Uterus (tissue), 2 donors: ENCODE results near the gene PPIH.

Experiments used
- POLR2A ChIP-seq, 2 donors: fragments of 450-650 bp; IDR thresholded peaks; one replicate each; pipeline ENCODE4 v1.6.1; 2016; ENCODE audit warnings: antibody characterized with exemption in 2 of 2, mild to moderate bottlenecking in 1 of 2, moderate library complexity in 1 of 2
- TF ChIP-seq, protein P1 (sequence below), 4 experiments: fragments of 200-600 bp in 2 of 4; fragments of 450-650 bp in 2 of 4; sonication (generic) in 2 of 4; IDR thresholded peaks; one replicate each; pipeline ENCODE4 v1.5.1; 2016 to 2019; ENCODE audit warnings: antibody characterized with exemption in 4 of 4, mild to moderate bottlenecking in 2 of 4, moderate library complexity in 1 of 4

DNA sequence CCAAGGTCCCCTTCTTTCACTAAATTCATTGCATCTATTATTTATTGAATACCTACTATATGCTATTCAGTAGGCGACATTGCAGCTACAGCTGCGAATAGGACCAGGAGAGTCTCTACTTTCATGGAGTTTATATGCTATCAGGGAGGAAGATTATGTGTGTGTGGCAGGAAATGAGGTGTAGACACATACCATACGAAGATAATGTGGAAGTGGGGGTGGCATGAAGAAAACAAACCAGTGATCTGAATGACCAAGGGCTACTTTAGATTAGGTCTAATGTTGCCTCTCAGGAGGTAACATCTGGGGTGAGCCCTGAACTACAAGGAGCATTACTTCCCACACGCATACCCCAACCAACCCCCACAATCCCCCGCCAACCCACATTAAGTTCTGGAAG lies 1.0 kb upstream of the PPIH start:
- TF ChIP-seq, protein P1, sequence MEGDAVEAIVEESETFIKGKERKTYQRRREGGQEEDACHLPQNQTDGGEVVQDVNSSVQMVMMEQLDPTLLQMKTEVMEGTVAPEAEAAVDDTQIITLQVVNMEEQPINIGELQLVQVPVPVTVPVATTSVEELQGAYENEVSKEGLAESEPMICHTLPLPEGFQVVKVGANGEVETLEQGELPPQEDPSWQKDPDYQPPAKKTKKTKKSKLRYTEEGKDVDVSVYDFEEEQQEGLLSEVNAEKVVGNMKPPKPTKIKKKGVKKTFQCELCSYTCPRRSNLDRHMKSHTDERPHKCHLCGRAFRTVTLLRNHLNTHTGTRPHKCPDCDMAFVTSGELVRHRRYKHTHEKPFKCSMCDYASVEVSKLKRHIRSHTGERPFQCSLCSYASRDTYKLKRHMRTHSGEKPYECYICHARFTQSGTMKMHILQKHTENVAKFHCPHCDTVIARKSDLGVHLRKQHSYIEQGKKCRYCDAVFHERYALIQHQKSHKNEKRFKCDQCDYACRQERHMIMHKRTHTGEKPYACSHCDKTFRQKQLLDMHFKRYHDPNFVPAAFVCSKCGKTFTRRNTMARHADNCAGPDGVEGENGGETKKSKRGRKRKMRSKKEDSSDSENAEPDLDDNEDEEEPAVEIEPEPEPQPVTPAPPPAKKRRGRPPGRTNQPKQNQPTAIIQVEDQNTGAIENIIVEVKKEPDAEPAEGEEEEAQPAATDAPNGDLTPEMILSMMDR (IDR thresholded peaks at IDR 0.05), result no peak
- no peak for TF ChIP-seq POLR2A (IDR thresholded peaks at IDR 0.05)
